Measurements from ENCODE around the gene SETDB1.

- TF ChIP-seq CTCF (IDR thresholded peaks at IDR 0.05 in 8 of 11, conservative IDR thresholded peaks at IDR 0.05 in 3 of 11) (no peak), POLR2AphosphoS5 (IDR thresholded peaks at IDR 0.05) (no peak)
Observed at GRCh38 chr1:150965605-150966004, 39.4 kb downstream of the SETDB1 start.
